GM18498 (cell line): ENCODE measurements around the gene LPA.
"Not testable (repeated sequence)": the region's sequence is repeated elsewhere in the genome, so short reads cannot be mapped to it uniquely, and the experiment has no call there.

Experiments used
- ATAC-seq: cut with Tn5 transposase; IDR thresholded peaks from one replicate; pipeline ENCODE4 v1.9.1; 2021; ENCODE audit warnings: mild to moderate bottlenecking, moderate library complexity; ENCODE audit not compliant: unreplicated experiment

Gene LPA, protein sequence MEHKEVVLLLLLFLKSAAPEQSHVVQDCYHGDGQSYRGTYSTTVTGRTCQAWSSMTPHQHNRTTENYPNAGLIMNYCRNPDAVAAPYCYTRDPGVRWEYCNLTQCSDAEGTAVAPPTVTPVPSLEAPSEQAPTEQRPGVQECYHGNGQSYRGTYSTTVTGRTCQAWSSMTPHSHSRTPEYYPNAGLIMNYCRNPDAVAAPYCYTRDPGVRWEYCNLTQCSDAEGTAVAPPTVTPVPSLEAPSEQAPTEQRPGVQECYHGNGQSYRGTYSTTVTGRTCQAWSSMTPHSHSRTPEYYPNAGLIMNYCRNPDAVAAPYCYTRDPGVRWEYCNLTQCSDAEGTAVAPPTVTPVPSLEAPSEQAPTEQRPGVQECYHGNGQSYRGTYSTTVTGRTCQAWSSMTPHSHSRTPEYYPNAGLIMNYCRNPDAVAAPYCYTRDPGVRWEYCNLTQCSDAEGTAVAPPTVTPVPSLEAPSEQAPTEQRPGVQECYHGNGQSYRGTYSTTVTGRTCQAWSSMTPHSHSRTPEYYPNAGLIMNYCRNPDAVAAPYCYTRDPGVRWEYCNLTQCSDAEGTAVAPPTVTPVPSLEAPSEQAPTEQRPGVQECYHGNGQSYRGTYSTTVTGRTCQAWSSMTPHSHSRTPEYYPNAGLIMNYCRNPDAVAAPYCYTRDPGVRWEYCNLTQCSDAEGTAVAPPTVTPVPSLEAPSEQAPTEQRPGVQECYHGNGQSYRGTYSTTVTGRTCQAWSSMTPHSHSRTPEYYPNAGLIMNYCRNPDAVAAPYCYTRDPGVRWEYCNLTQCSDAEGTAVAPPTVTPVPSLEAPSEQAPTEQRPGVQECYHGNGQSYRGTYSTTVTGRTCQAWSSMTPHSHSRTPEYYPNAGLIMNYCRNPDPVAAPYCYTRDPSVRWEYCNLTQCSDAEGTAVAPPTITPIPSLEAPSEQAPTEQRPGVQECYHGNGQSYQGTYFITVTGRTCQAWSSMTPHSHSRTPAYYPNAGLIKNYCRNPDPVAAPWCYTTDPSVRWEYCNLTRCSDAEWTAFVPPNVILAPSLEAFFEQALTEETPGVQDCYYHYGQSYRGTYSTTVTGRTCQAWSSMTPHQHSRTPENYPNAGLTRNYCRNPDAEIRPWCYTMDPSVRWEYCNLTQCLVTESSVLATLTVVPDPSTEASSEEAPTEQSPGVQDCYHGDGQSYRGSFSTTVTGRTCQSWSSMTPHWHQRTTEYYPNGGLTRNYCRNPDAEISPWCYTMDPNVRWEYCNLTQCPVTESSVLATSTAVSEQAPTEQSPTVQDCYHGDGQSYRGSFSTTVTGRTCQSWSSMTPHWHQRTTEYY (N-terminal part only)

DNA sequence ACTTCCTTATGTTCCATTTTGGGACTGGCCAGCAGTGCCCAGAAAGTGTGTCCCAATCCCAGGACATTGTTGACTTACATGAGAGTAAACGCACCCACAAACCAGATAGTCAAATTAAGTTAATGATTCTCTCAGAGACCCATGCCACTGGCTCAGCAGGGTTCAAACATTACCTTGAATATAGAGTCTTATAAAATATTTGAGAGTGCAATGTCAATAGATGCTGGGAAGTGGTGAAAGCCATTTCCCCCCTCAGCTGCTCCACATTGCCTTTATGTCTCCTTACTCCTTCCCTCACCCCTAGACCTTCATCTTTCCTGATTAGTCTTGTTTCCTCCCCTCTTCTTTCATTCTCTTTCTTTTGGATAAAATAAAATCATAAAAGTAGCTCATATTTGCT, at the start of gene LPA:
Gene LPA, minus strand, starts transcription at position 78 of the 400 bp plus-strand sequence. Its CDS starts 61 bp downstream, at position 17.
- not testable (repeated sequence) for ATAC-seq

- not testable (repeated sequence) for ATAC-seq
Measured at GRCh38 chr6:160708993-160709392, 44.9 kb upstream of the LPA start.

DNA sequence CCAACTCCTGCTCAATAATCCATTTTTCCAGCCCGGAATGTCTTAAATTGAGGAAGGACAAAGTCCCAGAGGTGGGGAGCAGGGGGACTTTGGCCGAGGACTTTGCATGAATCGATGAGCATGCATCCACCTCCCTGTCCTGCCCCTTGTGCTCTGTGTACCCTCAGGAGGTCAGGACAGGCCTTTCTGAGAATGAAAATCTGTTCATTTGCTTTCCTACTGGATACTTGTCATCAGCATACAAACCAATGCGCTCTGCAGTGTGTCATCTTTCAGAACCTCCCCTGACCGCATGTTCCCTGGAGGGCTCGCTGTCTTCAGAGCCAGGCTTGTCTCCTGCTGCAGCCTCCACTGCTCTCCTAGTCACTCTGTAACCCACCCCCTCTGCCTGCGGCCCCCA, 40.6 kb upstream of the LPA start:
- ATAC-seq, result not testable (repeated sequence)

DNA sequence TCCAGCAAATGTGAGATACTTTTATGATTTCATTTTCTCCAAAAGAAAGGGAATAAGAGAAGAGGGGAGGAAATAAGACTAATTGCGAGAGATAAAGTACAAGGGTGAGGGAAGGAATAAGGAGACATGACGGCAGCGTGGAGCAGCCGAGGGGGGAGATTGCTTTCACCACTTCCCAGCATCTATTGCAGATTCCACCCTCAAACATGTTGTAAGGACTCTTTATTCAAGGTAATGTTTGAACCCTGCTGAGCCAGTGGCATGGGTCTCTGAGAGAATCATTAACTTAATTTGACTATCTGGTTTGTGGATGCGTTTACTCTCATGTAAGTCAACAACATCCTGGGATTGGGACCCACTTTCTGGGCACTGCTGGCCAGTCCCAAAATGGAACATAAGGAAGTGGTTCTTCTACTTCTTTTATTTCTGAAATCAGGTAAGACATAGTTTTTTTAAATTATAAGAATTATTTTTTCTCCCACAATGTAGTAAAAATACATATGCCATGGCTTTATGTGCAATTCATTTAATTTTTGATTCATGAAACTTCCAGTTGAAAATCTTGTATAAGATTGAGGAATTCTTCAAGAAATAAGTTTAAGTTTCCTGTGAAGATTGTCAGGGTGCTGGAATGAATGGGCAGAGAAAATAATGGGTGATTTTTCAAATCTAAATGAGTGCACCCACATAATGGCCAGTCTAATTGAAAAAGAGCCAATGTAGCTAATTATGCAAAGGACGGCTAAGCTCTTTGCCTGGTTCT, 38.0 kb upstream of the LPA start, which contains the start of gene PLG:
Gene PLG, plus strand, starts transcription at position 327 of the 763 bp plus-strand sequence. Its CDS starts 61 bp downstream, at position 388.
- not testable (repeated sequence) for ATAC-seq

DNA sequence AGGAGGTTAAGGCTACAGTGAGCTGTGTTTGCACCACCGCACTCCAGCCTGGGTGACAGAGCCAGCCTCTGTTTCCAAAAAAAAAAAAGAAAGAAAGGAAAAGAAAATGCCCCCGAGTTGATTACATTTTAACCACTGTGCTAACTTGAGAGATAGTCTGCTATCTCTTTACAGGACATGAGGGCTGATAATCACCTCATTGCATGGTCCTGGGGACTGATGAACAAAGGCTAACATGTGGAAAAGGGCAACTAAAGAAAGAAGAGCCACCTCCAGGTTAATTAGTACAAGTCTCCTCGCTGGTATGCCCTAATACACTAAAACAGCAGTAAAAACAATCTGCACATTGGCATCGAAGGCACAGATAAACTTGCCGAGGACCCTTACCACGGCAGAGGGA, 33.8 kb upstream of the LPA start:
- no peak for ATAC-seq

DNA sequence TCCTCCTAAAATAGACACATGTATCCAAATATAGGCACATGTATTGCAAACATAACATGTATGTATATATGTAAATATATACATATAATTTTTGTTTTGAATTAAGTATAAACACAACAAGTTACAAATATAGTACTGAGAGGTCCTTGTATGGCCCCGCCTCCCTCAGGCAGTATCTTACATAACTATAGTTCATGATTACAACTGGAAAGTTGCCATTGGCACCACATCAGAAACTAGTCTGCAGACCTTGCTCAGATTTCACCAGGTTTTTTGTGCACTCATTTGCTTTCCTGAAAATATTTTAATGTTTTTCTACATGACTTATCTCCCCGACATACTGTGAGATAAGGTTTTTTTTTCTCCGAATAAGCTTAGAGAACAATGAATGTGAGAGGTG, 32.8 kb upstream of the LPA start:
- not testable (repeated sequence) for ATAC-seq

DNA sequence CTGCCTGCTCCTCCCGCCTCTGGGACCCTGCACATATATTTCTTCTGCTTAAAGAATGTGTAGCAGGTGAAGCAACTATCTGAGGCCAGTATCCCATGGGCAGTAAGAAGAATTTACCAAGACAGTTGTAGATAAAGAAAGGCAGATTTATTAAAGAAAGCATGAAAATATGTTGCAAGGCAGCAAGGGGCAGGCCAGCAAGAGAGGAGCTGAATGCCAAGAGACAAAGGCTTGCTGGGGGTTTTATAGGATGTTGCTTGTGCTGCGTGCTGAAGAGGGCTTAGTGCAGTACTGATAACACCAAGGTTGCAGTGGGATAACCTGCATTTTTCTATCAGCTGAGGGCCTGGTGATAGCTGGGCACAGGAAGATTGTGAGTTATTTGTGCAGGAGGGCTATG, 31.5 kb upstream of the LPA start:
- not testable (repeated sequence) for ATAC-seq

DNA sequence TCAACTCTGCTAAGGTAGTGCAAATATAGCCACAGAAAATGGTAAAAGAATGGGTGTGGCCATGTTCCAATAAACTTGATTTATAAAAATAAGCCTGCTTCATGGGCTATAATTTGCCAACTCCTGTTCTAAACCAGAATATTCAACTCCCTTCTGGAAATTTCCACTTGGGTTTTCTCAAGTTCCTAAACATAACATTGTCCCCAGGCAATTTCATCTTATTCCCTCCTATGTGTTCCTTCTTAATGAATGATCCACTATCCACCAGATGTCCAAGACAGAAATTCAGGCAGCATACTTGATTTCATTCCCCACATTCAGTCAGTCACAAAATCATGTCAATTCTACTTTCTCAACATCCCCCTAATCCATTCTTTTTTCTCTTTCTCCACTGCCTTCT, 30.9 kb upstream of the LPA start:
- ATAC-seq, result not testable (repeated sequence)

DNA sequence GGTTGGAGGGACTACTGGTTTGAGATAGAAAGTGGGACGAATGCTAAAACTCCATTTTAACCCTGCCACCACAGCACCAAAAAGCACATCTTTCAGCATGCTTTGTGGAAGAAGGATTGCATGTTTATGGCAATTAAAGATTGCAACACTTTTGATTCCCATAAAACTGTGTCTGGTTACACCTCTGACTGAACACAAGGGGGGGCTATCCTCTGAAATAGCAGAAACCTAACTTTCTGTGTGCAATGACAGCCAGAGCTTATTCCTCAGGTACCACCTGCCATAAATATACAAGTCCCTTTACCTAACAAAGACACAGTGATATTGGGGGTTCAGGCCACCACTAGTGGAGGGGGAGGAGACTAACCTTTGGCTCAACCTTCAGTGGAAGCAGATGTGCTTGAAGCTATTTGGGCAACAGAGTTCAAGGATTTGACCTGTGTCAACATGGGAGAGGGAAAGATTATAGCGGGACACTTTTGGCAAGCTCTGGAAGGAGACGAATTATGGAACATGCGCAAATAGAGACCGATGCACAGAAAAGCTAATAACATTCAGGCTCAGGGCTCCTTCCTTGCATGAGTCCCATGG, 28.4 kb upstream of the LPA start:
- no peak for ATAC-seq

GRCh38 chr6:160691617-160692016, 27.5 kb upstream of the LPA start:
- no peak for ATAC-seq

GRCh38 chr6:160690458-160690857, 26.4 kb upstream of the LPA start:
- no peak for ATAC-seq

- no peak for ATAC-seq
Measured at GRCh38 chr6:160685762-160686450, 21.8 kb upstream of the LPA start.

- not testable (repeated sequence) for ATAC-seq
Measured at GRCh38 chr6:160685101-160685761, 21.2 kb upstream of the LPA start.

DNA sequence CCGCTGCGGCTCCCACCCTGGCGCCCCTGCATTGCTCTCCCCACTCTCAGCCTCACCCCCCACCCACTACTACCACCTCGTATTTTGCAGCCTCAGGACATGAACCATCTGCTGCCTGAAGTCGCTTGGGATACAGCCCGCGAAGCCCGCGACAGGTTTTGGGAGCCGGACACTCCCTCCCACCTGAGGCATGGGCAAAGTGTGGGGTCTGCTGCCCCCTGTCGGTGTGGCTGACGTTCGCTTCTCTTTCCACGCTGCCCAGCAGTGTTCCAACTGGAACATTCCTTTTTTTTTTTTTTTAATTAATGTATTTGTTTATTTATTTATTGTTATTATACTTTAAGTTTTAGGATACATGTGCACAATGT, 15.3 kb upstream of the LPA start:
- ATAC-seq, result no peak

DNA sequence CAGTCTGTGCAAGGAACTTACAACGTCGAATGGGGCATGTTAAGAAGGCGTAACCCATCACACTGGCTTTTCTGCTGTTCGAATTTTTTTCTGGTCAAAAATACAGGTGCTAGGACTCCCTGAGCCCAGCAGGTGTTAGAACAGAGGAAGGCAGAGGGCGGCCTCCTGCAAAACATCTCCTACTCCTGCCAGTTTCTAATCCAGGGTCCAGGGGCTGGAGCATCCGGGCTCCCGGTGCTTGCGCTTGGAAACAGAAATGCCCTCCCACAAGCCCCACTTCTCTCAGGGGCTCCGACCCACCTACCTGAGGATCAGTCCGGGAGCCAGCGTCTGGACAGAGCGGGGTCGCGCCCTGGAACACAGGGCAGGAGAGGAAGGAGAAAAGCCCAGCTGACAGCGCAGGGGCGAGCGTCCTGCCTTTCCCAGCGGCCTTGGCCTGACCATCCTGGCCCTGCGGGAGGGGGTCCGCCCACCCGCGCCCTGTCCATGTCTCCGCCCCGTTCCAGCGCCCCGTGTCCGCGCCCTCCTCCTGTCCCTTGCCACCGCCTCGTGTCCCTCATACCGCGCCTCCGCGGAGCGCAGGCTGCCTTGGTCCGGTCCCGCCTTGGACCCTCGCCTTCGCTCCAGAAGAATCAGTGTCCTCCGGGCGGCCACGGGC, 14.8 kb upstream of the LPA start:
- no peak for ATAC-seq

GRCh38 chr6:160678230-160678629, 14.2 kb upstream of the LPA start:
- no peak for ATAC-seq

DNA sequence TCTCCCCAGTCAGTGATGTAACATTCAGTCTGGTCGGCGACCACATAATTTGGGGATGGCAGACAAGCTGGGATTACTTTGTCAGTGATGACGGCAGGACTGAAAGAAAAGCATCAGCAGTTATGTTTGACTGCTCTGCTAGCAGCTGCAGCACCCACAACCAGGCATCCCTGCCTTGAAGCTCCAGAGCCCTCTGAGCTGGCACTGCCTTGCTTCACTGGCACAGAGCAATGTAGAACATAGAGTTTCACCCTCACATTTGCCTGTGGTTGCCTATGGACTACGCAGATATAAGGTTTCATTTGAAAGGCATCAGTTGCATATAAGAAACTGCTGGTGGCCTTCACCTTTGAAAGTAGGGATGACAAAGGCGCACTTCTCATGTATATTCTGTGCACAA, 12.3 kb upstream of the LPA start:
- not testable (repeated sequence) for ATAC-seq

DNA sequence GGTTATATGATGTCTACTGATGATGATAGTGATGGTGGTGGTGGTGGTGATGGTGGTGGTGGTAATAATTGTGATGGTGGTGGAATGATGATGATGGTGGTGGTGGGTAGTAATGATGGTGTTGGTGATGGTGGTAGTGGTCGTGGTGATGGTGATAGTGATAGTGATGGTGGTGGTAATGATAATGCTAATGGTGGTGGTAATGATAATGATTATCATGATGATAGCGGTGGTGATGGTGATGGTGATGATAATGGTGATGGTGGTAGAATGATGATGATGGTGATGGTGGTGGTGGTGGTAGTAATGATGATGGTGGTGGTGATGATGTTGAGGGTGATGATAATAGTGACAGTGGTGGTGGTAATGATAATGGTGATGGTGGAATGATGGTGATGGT, 4.5 kb upstream of the LPA start:
- ATAC-seq, result no peak
